Measurements from ENCODE around the gene CACNA2D3.

CACNA2D3 gene

DNA sequence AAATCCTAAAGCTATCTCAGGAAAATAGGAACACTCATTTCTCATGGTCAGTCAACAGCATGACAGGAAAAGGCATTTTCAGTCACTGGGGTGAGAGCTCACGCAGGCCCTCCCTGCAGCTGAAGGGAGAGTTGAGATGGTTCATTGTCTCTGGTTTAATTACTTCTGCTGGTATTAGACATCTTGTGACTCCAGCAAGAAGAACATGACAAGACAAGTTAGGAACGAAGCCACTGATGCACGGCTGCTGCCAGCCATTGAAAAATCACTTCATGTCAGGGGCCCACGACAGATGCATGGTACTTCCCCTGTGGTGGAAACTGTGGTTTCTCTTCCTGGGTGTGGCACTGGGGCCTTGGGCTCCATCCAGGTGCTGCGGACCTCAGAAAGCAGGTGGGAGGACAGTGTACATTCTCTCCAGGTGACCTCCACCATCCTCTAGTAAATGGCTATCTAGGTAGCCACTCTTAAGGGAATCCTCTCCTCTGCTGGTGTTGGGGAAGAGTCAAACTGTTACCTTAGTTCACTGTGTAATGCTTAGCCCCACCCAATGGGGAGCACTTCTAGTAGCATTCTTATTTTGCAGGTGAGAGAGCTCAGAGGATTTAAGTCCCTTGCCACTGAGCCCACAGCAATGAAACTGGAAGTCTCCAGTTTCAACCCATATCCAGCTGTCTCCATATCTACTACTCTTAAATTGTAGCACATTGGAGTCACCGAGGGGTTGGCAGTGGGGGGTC lies 531.3 kb downstream of the CACNA2D3 start:
- DNase-seq (ENCODE audit: extremely low read depth in 1 of 2, low read depth in 1 of 2) = no peak

GRCh38 chr3:54654776-54655175 lies 532.4 kb downstream of the CACNA2D3 start:
- no peak for DNase-seq (ENCODE audit: extremely low read depth in 1 of 2, low read depth in 1 of 2)

- no peak for DNase-seq (ENCODE audit: extremely low read depth in 1 of 2, low read depth in 1 of 2)
These were observed 537.0 kb downstream of the CACNA2D3 start for GRCh38 chr3:54659347-54659746.

- no peak for DNase-seq (ENCODE audit: extremely low read depth in 1 of 2, low read depth in 1 of 2)
These were observed 538.4 kb downstream of the CACNA2D3 start for GRCh38 chr3:54660714-54661132.

DNA sequence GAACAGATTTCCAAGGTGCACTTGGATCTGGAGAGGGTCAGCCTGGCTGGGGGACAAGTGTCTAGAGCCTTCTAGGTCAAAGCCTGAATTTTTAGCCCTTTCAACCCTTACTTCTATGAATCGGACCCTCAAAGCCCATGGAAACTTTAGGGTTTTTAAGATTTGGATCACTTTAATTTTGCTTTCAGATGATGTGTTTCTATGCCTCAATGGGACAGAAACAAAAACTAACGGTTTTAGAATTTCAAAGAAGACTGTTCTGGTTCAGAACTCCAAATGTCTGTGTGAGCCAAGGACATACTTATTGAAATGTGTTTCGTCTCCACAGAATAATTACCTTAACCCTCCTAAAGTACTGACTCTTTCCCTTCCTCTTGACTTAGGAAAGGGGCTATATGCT lies 538.8 kb downstream of the CACNA2D3 start:
- DNase-seq (ENCODE audit: extremely low read depth in 1 of 2, low read depth in 1 of 2) = no peak

DNA sequence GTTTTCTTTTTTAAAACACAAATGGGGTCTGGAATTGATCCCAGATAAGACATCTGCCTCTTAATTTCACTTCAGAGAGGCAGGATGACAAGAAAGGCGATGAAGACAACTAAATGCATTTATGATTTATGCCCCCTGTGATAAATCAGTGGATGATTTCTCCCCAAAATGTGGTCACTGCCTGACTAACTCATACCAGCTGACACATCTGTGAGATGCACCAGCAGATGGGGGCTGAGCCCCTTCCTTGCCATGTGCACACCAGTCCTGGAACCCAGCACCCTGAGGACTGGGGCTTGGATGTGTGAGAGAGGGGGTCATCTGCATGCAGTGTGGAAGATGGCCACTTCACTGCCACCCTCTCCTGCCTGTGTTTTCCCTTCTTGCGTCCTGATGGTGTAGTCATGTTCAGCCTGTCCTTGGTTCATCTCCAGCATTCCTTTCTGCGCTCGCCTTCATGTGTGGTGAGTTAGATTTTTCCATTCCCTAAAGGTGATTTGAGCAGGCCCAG lies 541.2 kb downstream of the CACNA2D3 start:
- no peak for DNase-seq (ENCODE audit: extremely low read depth in 1 of 2, low read depth in 1 of 2)

GRCh38 chr3:54665016-54665600 lies 542.8 kb downstream of the CACNA2D3 start:
- no peak for DNase-seq (ENCODE audit: extremely low read depth in 1 of 2, low read depth in 1 of 2)

- DNase-seq (ENCODE audit: extremely low read depth in 1 of 2, low read depth in 1 of 2) = no peak
These were observed 545.9 kb downstream of the CACNA2D3 start for GRCh38 chr3:54668236-54668635.

DNA sequence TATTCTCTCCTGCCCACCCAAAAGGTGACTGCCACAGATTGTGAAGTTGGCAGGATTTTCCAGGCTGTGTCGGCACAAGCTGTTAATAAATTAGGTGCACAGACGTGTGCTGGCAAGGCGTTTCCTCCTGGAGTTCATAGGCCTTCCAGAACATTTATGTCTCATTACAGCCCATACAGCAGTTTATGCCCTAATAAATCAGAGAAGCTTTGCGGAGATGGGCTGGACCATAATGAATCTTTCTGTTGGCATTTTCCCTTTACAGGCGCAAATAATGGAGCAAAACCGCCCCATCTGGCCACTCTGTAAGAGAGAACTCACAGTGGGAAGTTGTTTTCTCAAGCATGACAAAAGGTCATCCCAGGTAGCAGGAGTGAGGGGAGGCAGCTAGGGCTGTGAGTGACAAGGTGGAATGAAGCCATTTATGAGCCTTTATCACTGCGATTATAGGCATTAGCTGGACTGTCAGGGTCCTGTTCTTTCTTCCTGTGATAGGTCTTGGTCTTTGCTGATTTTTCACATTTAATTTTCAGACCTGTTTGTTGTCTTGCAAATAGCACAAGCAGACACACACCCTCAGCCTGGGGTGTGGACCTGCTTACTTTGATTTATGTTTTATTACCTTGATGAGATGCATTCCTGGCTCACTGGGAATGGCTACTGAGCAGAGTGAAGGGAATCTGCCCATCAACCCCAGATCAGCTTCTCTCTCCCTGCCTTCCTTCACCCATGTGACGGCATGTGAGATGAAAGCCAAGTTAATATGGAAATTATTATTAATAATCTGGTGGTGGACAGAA lies 548.0 kb downstream of the CACNA2D3 start:
- DNase-seq (ENCODE audit: extremely low read depth in 1 of 2, low read depth in 1 of 2) = no peak

DNA sequence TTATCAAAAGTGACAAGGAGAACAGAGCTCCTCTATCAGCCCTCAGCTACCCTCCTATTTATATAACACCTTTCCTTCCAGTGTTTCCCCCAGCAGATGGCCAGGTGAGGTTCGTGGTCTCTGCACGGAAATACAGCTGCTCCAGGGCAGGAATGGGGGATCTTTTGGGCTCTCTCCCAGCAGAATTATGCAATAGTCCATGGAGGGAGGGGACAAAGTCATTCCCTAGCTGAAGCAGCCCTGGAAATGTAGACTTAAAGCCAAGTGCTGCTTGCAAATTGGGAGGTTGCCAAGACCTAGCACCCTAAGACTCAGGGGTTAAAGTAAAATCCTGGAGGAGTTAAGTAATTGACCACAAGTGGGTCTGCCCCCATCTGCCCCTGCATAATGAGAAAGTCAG lies 549.2 kb downstream of the CACNA2D3 start:
- no peak for DNase-seq (ENCODE audit: extremely low read depth in 1 of 2, low read depth in 1 of 2)

- DNase-seq (ENCODE audit: extremely low read depth in 1 of 2, low read depth in 1 of 2) = no peak
These were observed 553.7 kb downstream of the CACNA2D3 start for GRCh38 chr3:54676087-54676486.

GRCh38 chr3:54681706-54682105 lies 559.4 kb downstream of the CACNA2D3 start:
- no peak for DNase-seq (ENCODE audit: extremely low read depth in 1 of 2, low read depth in 1 of 2)

DNA sequence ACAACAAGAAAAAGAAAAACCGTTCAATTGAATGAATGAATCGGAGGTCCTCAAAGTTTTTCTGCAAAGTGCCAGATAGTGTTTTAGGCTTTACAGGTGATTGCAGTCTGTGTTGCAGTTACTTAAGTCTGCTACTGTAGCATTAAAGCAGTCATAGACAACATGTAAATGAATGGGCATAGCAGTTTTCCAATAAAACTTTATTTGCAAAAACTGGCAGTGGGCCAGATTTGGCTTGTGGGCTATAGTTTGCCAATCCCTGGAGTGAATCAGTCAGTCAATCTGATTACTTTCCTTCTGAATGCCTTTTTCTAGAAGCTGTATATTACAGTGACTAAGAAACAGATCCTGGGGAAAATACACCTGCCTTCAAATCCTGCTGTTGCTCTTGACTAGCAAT lies 562.9 kb downstream of the CACNA2D3 start:
- DNase-seq (ENCODE audit: extremely low read depth in 1 of 2, low read depth in 1 of 2) = no peak

DNA sequence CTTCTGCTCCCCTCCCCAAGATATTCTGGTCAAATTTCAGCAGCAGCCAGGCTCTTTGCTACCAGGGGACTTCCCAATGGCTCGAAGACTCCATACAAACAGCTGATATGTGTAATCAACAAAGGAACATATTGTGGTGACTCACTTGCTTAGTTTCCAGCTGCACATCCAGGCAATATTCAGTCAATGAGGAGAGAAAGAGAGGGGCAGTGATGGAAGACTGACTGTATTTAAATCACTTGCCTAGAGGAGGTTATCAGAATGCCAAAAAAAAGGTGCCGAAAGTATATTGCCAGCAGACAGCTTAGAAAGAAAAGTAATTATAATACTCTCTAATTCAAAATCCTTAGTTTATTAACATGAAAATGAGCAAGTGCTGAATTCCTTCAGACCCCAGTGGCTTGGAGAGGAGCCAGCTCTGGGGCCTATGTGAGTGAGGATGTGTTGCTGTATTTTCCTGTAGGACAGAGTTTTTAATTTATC lies 569.0 kb downstream of the CACNA2D3 start:
- no peak for DNase-seq (ENCODE audit: extremely low read depth in 1 of 2, low read depth in 1 of 2)

DNA sequence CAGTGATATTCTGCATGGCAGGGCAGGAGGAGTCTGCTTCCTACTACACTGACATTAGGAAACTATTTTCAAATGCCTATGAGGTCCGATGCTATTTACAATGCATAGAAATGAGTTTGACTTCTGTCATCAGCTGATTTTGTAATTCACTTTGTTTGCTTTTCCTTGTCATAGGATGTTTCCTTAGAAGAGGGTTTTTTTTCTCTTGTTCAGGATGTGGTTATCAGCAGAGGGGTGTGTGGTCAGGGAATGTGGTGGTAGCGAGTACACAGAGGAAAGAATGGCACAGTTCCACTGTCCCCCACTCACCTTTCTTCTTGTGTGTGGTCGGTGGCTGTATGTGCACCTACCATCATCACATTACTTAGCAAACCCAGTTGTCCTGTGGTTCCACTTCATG lies 574.0 kb downstream of the CACNA2D3 start:
- DNase-seq (ENCODE audit: extremely low read depth in 1 of 2, low read depth in 1 of 2) = no peak

GRCh38 chr3:54698054-54698453 lies 575.7 kb downstream of the CACNA2D3 start:
- no peak for DNase-seq (ENCODE audit: extremely low read depth in 1 of 2, low read depth in 1 of 2)

GRCh38 chr3:54703923-54704322 lies 581.6 kb downstream of the CACNA2D3 start:
- DNase-seq (ENCODE audit: extremely low read depth in 1 of 2, low read depth in 1 of 2) = no peak

DNA sequence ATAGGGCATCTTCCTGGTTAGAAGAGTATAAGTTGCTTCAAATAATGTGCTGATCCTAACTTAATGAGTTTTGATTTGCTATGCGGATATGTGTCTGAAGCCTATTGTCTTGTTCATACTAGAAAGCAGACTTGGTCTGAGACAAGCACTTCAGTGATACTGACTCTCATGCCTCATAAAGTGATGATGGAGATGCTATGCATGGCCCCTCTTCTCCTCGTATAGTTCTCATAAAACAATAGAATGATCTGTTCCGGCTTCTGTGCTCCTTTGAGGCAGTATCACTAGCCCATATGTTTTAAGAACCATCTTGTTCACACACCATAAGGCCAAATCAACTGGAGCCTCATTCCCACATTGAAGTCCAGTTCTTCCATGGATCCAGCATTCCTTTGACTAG lies 583.4 kb downstream of the CACNA2D3 start:
- DNase-seq (ENCODE audit: extremely low read depth in 1 of 2, low read depth in 1 of 2) = no peak

DNA sequence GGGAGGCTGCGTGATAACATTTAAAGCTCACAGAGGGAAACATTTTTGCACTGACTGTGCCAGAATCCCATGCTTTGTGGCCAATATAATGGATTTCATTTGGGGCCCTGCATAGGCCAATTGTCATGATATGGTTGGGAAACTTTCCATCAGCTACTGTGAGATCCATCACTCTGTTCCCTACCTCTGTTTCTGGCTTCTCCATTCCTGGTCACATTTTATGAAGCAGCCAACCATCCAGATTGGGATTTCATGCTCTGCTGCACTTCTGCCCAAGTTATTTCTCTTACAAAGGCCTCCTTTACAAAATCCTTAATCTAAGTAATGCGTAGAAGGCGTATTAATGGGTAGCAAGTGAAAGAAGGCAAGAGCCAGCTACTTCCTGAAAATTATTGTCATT lies 584.4 kb downstream of the CACNA2D3 start:
- DNase-seq (ENCODE audit: extremely low read depth in 1 of 2, low read depth in 1 of 2) = no peak

- DNase-seq (ENCODE audit: extremely low read depth in 1 of 2, low read depth in 1 of 2) = no peak
These were observed 587.4 kb downstream of the CACNA2D3 start for GRCh38 chr3:54709785-54710184.

DNA sequence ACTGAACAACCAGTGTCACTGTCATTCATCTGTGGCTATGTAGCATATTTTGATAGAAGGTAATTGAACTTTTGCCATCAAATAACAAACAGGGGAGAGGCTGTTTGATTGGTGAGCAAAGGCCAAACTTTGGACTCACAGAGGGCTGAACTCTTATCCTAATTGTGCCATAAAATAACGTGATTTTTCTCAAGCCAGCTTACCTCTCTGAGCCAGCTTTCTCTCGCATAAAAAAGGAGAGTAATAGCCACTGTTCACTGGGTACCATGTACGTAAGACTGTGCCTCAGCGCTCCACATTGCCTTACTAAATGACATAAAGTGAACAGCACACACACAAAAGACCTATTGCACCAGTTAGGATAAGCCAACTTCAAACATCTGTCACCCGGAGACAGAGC lies 588.6 kb downstream of the CACNA2D3 start:
- DNase-seq (ENCODE audit: extremely low read depth in 1 of 2, low read depth in 1 of 2) = no peak

- no peak for DNase-seq (ENCODE audit: extremely low read depth in 1 of 2, low read depth in 1 of 2)
These were observed 590.2 kb downstream of the CACNA2D3 start for GRCh38 chr3:54712539-54712938.
